Endothelial cell of umbilical vein (primary cell): ENCODE measurements around the gene TSPAN15.

Experiments
- POLR2AphosphoS5 ChIP-seq: IDR thresholded peaks from 2 replicates; pipeline ENCODE4 v1.6.1; 2012; ENCODE audit warnings: low read depth, mild to moderate bottlenecking, control low read depth, low read length, moderate library complexity; ENCODE audit not compliant: insufficient read depth
- TF ChIP-seq, protein P1 (sequence below), 2 donors: IDR thresholded peaks; 1 replicate in 1 of 2; 2 replicates in 1 of 2; pipeline ENCODE4 v1.5.1; 2011; ENCODE audit warnings: low read length in 2 of 2, mild to moderate bottlenecking in 2 of 2, moderate library complexity in 2 of 2, control low read depth in 1 of 2, inconsistent platforms in 1 of 2, low read depth in 1 of 2; ENCODE audit not compliant: insufficient read depth in 1 of 2; ENCODE audit errors: extremely low read depth in 1 of 2

DNA sequence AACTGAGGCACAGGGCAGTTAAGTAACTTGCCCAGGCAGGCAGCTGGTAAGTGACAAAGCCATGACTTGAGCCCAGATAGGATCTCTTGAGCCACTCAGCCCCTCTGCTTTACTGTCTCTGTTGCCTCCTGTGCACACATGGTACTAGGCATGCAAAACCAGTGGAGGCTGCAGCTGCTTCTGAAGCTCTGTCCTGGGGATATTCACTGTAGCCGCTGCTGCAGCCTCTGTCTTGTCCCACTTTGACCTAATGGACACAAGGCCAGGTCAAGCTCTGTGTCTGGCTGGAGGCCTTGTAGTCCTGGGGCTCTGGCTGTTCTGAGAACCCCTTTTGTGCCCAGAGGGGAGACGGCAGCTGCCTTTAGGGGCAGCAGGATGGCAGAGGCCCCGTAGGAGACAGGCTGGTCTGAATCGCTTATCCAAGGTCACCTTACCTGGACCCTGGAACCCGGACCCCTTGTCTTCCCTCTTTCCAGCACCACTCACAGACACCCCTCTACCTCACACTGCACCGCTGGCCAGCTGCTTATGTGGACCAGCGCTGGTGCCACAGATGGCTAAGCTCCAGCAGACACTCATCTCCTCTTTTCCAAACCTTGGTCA, 57.6 kb downstream of the TSPAN15 start:
- TF ChIP-seq, protein P1, sequence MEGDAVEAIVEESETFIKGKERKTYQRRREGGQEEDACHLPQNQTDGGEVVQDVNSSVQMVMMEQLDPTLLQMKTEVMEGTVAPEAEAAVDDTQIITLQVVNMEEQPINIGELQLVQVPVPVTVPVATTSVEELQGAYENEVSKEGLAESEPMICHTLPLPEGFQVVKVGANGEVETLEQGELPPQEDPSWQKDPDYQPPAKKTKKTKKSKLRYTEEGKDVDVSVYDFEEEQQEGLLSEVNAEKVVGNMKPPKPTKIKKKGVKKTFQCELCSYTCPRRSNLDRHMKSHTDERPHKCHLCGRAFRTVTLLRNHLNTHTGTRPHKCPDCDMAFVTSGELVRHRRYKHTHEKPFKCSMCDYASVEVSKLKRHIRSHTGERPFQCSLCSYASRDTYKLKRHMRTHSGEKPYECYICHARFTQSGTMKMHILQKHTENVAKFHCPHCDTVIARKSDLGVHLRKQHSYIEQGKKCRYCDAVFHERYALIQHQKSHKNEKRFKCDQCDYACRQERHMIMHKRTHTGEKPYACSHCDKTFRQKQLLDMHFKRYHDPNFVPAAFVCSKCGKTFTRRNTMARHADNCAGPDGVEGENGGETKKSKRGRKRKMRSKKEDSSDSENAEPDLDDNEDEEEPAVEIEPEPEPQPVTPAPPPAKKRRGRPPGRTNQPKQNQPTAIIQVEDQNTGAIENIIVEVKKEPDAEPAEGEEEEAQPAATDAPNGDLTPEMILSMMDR (IDR thresholded peaks at IDR 0.05; ENCODE audit: extremely low read depth in 1 of 2, insufficient read depth in 1 of 2, low read depth in 1 of 2, low read length in 2 of 2), result no peak
- no peak for TF ChIP-seq POLR2AphosphoS5
